Measurements from ENCODE around the gene HOXB2.

DNA sequence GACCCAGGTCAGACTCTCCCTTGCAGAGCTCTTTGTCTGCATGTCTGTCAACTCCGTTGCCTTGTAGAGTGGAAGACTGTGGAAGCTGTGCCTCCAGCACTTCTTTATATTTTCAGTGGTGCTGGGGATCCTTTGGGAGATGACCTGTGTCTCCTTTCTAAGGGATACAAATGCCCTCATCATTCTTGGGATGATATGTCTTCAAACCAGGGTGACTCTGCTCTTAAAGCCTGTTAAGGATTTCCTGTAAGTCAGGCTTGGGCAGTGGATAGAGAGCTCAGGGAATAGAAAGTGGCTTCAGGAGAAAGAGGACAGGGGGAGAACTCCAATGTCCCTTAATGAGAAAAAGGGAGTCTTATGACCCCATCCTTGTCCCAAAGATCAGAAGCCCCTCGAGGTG lies 43.6 kb upstream of the HOXB2 start:
- TF ChIP-seq POLR2AphosphoS5 (IDR thresholded peaks at IDR 0.05; ENCODE audit: borderline replicate concordance, low read depth, low read length) (no peak), EZH2 (IDR thresholded peaks at IDR 0.05) (no peak)
